CD4-positive, alpha-beta T cell treated with Interleukin-6 for 4 hours (primary cell): Measurements from ENCODE around the gene HOMER3.

Experiments used
- DNase-seq: peaks from one replicate; pipeline ENCODE4 v3.0.0-alpha.2; 2020; ENCODE audit warnings: mixed read lengths

The HOMER3 gene

GRCh38 chr19:18900700-18901481 lies 40.1 kb downstream of the HOMER3 start:
- DNase-seq, result no peak

DNA sequence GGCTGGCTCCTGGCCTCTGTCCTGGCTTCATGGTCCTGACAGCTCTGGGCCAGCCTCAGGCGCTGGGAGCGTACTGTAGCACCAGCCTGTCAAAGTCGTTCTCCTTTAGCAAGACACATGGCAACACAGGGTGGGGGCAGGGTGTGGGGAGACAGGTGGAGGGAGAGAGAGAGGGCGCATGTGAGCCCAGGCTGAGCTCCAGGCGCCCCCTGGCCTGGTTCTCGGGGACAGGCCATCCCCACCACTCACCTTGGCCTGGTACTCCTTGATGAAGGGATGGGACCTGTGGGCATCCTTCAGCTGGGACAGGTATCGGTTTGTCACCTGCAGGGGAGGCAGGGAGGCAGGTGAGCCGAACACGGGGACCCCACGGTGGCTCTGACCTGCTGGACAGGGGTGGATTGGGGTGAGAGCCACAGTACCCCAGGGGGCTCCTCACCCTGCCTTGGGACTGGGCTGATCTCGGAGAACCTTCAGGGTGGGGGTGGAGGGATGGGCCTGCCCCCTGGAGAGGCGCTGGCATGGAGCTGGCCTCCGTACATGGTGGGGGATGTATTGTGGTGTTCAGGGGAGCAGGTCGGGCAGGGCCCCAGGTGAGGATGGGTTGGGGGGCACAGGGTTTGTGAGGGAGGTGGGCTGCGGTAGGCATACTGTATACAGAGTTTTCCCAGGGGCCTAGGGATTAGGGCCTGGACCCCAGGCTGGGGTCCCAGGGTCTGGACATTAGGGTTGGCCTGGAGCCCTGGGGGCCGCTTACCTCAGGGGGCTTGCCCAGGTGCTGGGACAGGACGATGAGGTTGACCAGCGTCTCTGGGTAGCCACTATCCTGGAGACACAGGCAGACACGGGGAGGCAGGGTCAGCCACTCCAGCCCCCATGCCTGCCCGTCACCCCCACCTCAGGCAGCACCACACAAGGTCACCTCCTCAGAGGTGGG lies 41.1 kb downstream of the HOMER3 start:
- DNase-seq, result no peak

GRCh38 chr19:18898607-18899408 lies 42.2 kb downstream of the HOMER3 start:
- DNase-seq, result no peak

GRCh38 chr19:18898081-18898606 lies 42.9 kb downstream of the HOMER3 start:
- DNase-seq, result no peak

- no peak for DNase-seq
Measured at GRCh38 chr19:18897094-18898029, 43.7 kb downstream of the HOMER3 start.

DNA sequence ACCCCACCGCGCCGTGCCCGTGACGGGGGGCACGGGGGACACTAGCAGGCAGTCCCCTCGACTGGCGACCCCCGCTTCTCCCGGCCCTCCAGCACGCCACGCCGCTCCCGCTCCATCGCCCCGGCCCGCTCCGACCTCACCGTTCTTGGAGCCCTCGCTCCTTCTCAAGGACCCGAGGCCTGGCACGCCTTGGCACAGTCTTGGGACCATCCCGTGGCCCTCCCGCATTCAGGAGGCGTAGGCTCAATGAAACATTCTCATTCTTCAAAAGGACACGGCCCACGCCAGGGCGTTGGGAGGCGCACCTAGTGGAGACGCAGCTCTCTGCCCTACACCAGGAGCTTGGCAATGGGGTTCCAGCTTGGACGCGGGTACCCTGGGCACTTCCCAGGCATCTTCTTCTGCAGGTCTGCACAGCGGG lies 44.6 kb downstream of the HOMER3 start:
- no peak for DNase-seq

GRCh38 chr19:18895824-18896341 lies 45.1 kb downstream of the HOMER3 start, which contains the start of gene CERS1:
Gene CERS1 (minus strand): TSS chr19:18896158. CDS start chr19:18896072, 86 bp downstream.
- no peak for DNase-seq

DNA sequence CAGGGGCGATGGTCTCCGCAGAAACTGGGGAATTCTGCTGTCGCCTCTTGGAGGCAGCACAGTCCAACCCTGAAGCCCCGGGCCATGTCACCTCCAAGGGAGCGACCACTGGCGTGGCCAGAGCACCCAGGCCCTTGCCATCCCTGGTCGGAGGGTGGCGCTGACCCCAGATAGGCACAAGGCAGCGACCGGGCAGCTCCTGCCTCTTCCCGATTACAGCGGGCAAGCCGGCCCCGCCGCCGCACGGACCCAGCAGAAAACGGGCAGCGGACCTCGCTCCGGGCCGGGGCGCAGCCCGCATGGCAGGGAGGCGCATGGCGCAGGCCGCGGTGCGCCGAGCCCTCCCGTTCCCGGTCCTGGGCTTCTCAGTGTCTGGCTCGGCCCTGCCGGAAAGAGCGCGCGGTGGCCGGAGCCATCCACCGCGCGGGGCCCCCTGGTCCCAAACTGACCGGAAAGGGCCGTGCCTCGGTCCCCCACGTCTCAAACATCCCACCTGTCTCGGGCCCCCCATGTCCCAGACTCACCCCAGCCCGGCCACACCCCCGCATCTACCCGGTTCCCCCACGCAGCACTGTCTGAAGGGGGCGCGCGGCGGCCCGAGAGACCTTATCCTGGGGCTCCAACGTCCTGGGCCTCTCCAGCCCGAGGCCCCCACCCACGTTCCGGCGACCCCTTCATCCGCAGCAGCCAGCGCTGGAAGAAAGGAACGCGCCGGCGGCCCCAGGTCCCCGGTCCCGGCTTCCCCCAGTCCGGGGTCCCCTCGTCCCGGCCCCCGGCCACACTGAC lies 45.8 kb downstream of the HOMER3 start:
- no peak for DNase-seq

DNA sequence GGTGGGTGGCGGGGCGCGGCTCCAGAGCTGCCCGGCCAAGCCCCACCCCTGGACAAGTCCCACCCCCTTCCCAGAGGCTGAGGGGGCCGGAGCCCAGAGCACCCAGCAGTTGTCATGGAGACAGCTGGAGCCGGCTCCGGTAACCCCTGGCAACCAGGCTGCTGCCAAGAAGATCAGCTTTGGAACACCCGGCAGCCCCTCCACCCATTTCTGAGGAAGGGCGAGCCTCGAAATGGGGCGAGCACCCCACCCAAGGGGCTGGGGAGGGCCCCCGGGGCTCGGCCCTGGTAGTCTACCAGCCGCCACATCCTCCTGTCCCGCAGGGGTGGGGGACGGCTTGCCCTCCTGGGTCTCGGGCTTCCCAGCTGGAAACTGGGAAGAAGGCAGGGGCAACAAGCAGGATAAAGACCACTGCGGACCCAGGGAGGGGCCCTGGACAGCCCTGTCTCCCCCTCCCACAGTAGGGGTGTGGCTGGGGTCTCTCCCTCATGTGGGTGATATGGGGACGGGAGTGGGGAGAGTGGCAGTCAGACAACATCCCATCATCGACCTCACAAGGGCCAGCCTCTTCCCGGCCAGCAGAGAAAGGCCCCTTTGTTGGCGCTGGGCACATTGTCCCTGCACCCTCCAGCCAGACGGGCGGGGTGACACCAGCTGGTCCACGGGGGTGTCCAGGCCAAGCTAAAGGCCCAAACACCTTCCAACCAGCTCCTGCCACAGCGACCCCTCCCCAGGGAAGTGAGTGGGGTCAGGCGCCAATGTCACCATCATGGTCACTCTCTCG lies 46.6 kb downstream of the HOMER3 start:
- no peak for DNase-seq

DNA sequence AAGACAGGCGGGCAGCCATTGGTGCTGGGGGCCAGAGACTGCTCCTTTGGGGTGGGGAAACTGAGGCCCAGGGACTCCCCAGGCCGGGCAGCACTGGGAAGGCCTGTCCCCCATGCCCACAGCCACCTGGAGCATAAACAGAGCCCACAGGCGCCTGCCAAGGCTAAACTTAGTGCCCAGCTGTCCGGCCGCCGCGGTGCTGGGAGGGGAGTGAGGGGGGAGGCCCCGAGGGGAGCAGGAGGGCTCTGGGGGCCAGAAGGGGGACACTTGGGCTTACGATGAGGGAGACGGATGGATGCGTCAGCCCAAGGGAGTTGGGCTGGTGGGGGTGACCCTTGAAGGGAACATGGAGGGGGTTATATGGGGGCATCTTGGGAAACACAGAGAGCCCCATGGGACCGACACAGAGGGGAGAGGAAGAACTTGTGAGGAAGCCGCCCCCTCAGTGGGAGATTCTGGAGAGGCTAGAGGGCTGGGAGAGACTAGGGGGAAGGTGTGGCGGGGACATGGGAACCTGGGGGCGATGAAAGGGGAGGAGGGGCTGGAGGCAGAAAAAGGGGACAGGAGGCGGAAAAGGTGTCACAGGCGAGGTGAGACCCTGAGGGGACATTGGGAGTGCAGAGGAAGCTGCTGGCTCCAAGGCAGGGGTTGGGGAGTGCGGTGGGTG lies 47.3 kb downstream of the HOMER3 start:
- no peak for DNase-seq

DNA sequence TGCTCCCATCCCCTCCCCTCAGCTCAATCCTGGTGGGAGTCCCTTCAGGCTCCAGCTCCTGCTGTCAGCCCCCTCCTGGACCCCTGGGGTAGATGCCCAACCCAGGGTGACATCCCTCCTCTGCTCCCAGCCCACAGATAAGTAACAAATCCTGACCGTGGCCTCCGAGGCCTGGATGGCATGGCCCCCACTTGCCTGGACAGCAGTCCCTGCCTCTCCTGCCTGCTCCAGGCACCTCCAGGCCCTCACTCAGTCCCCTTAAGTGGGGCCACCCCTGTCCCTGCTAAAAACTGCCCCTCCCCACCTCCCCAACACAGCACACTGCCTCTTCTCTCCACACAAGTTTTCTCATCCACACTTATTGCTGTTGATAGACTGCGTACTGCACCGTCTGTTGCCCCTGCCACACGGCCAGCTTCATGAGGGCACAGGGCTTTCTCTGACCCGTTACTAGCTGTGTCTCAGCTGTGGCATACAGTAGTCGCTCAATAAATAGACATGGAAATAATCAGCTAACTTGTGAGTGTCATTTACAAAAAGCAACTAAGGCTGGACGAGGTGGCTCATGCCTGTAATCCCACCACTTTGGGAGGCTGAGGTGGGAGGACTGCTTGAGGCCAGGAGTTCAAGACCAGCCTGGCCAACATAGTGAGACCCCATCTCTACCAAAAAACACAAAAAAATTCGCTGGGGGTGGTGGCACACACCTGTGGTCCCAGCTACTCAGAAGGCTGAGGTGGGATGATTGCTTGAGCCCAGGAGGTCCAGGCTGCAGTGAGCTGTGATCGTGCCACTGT lies 50.9 kb downstream of the HOMER3 start:
- no peak for DNase-seq

- DNase-seq, result no peak
Measured at GRCh38 chr19:18886972-18887371, 54.0 kb downstream of the HOMER3 start.

GRCh38 chr19:18883526-18884304 lies 57.3 kb downstream of the HOMER3 start:
- no peak for DNase-seq

DNA sequence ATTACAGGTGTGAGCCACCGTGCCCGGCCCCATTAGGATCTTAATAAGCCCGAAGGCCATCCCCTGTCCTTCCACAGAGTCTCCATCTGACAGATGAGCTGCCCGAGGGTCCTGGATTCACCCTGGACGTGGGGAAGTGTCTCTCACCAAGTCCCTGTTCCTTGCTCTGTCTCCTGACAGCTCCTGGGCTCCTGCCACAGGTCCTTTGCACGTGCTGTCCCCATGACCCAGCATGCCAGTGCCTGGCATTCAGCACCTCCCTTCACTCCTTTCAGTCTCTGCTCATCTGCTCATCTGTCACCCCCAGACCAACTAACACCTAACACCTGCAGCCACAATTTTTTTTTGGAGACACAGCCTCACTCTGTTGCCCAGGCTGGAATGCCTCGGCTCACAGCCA lies 59.5 kb downstream of the HOMER3 start:
- no peak for DNase-seq

DNA sequence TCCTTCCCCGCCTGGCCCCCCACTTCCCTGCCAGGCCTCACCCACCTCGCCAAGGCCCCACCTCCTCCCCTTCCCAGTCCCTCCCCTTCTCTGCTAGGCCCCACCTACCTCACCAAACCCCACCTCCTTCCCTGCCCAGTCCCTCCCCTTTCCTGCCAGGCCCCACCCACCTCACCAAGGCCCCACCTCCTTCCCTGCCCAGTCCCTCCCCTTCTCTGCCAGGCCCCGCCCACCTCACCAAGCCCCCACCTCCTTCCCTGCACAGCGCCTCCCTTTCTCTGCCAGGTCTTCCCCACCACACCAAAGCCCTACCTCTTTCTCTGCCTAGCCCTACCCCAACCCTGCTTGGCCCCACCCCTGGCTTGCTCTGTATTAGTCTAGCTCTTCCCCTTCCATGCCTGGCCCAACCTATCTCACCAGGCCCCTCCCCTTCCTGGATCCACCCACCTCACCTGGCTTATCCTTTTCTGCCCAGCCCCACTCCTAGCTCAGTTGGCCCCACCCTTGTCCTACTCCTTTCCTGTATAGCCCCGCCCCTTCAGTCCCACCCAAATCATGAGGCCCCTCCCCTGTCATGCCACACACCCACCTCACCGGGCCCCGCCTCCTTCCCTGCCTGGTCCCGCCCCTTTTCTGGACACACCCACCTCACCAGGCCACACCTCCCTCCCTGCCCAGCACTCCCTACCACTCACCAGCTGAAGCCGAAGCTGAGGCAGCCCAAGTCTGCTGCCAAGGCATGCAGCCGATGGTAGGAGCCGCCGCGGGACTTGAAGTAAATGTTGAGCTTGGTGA lies 61.2 kb downstream of the HOMER3 start:
- no peak for DNase-seq
